WI38 (cell line): ENCODE measurements around the gene HAS3.
A peak's percentile ranks its signal among the peaks of the same experiment; 100 is the strongest.
"Not testable (repeated sequence)": the region's sequence is repeated elsewhere in the genome, so short reads cannot be mapped to it uniquely, and the experiment has no call there.

Source experiments
- H3K4me3 ChIP-seq: 2 replicates; pipeline ENCODE4 v1.5.1; 2011; ENCODE audit warnings: low read depth, mild to moderate bottlenecking, control low read depth, low read length
- CTCF ChIP-seq: IDR thresholded peaks from 2 replicates; pipeline ENCODE4 v1.5.1; 2012; ENCODE audit warnings: low read depth, mild to moderate bottlenecking, control low read depth, low read length

The HAS3 gene

GRCh38 chr16:69118468-69118867, 13.0 kb downstream of the HAS3 start:
- TF ChIP-seq CTCF: no peak
- H3K4me3 ChIP-seq: no peak overlapping the region

DNA sequence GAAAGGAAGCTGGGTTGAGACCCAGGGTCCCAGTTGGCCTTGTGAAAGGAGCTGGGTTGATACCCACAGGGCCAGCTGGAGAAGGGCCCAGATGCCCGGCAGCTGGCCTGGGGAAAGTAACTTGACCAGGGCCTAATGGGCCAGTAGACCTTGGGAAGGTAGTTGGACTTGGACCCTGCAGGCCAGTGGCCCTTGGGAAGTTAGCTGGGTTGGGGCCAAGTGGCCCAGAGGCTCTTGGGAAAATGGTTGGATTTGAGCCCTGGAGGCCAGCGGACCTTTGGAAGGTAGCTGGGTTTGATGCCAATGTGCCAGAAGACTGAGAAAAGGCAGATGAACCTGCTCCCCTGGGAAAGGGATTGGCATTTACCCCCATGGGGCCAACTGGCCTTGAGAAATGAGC, 13.5 kb downstream of the HAS3 start:
- TF ChIP-seq CTCF: no peak
- H3K4me3 ChIP-seq: no peak overlapping the region

- no peak for TF ChIP-seq CTCF
Observed at GRCh38 chr16:69119536-69119935, 14.1 kb downstream of the HAS3 start.

GRCh38 chr16:69120096-69120664, 14.7 kb downstream of the HAS3 start:
- no peak overlapping the region for H3K4me3 ChIP-seq
- TF ChIP-seq CTCF: no peak

More at GRCh38 chr16:69119536-69119935, 14.1 kb downstream of the HAS3 start:
- H3K4me3 ChIP-seq: no peak overlapping the region

GRCh38 chr16:69123910-69124309, 18.5 kb downstream of the HAS3 start:
- TF ChIP-seq CTCF: peak; percentile 26; the same call in 1 of the 2 replicates
- H3K4me3 ChIP-seq: no peak overlapping the region

DNA sequence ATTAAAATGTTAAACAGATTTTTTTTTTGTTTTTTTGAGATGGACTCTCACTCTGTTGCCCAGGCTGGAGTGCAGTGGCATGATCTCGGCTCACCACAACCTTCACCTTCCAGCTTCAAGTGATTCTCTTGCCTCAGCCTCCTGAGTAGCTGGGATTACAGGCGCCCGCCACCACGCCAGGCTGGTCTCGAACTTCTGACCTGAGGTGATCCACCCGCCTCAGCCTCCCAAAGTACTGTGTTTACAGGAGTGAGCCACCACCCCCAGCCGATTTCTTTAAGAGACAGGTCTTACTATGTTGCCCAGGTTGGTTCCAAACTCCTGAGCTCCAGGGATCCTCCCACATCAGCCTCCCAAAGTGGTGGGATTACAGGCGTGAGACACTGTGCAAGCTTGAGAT, 19.0 kb downstream of the HAS3 start:
- H3K4me3 ChIP-seq: not testable (repeated sequence)

- not testable (repeated sequence) for H3K4me3 ChIP-seq
Observed at GRCh38 chr16:69124961-69125360, 19.5 kb downstream of the HAS3 start.

DNA sequence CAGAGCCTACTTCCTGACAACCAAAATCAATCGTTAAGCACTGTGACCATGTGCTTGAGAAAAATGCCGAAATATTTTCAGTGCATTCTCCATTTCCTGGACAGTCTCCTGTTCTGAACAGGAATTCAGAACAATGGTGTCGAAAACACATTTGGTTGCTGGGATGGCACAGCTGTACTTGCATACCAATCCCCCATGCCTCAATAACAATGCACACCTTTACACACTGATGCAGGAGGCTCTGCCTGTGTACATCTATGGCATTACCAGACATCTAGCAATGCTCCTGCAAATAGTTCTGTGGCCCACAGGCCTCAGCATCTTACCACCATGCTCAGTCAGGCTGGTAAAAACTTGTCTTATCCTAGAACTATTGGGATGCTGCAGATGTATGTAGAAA, 20.8 kb downstream of the HAS3 start:
- TF ChIP-seq CTCF: no peak
- no peak overlapping the region for H3K4me3 ChIP-seq

GRCh38 chr16:69126801-69127200, 21.3 kb downstream of the HAS3 start:
- H3K4me3 ChIP-seq: not testable (repeated sequence)
